HG02943 (cell line): Measurements from ENCODE around the gene CNEP1R1.

Experiments used
- ATAC-seq: cut with Tn5 transposase; IDR thresholded peaks from one replicate; pipeline ENCODE4 v1.9.1; 2021; ENCODE audit warnings: mild to moderate bottlenecking, low read depth, moderate library complexity; ENCODE audit not compliant: unreplicated experiment

Gene CNEP1R1

DNA sequence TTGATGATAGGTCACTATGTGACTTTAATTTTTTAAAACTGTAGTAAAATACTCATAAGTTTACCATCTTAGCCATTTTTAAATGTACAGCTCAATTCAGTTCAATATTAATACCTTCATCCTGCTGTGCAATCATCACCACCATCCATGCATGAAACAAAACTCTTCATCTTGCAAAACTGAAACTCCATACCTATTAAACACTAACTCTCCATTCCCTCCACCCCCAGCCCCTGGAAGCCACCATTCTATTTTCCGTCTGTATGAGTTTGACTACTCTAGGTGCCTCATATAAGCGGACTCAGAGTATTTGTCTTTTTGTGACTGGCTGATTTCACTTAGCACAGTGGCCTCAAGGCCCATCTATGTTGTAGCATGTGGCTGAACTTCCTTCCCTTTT lies 9.4 kb upstream of the CNEP1R1 start:
- ATAC-seq = no peak

DNA sequence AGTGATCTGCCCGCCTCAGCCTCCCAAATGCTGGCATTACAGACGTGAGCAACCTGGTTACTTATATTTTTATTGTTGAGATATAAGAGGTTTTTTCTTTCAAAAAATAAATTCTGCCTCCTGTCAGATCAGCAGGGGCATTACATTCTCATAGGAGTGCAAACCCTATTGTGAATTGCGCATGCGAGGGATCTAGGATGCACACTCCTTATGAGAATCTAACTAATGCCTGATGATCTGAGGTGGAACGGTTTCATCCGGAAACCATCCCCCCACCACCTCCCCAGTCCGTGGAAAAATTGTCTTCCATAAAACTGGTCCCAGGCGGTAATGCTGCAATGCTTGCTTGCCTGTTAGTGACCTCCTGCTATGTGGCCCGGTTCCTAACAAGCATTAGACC lies 7.5 kb upstream of the CNEP1R1 start:
- ATAC-seq = no peak

GRCh38 chr16:50021544-50021943 lies 3.5 kb upstream of the CNEP1R1 start:
- no peak for ATAC-seq

- ATAC-seq = no peak
These were observed 1.4 kb upstream of the CNEP1R1 start for GRCh38 chr16:50023641-50024040.

GRCh38 chr16:50024207-50024606 lies 818 bp upstream of the CNEP1R1 start:
- ATAC-seq = no peak

- peak; percentile 14 for ATAC-seq
These were observed 509 bp downstream of the CNEP1R1 start for GRCh38 chr16:50025537-50025931.

- ATAC-seq = no peak
These were observed 2.8 kb downstream of the CNEP1R1 start for GRCh38 chr16:50027829-50028228.

DNA sequence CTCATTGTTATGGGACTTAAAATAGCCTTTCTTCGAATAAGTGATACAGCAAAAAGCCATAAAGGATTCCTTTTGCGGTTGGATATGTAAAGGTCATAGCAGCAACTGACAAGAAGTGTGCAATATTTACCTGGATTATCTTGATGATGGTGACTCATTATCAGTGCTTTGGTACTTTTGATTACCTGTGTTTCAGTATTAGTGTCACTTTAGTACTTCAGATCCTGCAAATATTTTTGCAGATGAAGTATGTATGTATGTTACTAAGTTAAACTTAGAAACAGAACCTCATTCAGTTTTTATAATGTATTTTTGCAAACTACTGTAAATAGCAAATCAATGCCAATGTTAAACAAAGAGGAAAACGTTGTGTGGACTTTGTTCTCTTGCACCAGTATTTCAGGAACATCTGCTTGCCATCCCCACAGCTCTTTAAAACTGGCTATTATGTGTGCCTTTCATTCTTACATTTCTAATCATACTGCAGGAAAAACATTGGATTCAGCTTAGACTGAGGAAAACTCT lies 10.5 kb downstream of the CNEP1R1 start:
- ATAC-seq = no peak

- no peak for ATAC-seq
These were observed 11.4 kb downstream of the CNEP1R1 start for GRCh38 chr16:50036426-50036825.

- ATAC-seq = no peak
These were observed 12.7 kb downstream of the CNEP1R1 start for GRCh38 chr16:50037662-50038220.

GRCh38 chr16:50038286-50038685 lies 13.3 kb downstream of the CNEP1R1 start:
- ATAC-seq = no peak

GRCh38 chr16:50038756-50039529 lies 13.9 kb downstream of the CNEP1R1 start:
- no peak for ATAC-seq

DNA sequence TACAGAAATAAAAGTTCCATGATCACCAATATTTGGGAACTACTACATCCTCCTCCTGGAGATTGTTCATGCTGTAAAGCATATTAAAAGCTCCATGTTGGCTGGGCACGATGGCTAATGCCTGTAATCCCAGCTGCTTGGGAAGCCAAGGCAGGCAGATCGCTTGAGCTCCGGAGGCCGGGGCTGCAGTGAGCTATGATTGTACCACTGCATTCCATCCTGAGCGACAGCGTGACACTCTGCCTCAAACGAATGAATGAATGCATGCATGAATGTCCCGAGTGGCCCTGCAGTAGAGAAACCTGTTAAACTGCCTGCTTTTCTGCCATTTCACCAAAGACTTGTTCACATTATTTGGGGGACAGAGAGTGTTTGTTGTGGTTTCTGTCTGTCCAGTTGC lies 15.0 kb downstream of the CNEP1R1 start:
- no peak for ATAC-seq

DNA sequence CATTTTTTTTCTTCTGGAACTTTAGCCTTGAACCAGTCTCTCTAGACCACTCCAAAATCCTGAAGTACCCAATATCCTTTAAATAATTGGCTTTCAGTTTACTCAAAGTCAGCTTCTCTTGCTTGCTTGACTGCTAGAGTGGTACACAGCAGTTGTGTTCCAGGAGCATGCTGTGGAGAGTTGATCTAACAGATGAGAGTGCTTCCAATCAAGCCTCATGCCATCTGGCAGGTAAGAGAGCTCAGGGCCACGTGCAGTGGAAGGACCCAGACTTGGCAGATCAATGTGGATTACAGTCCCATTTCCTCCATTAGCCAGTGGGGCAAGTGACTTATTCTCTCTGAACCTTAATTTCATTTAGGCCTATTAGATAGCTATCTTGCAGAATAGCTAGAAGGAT lies 15.7 kb downstream of the CNEP1R1 start:
- no peak for ATAC-seq

GRCh38 chr16:50043358-50043757 lies 18.3 kb downstream of the CNEP1R1 start:
- ATAC-seq = no peak

- no peak for ATAC-seq
These were observed 20.4 kb downstream of the CNEP1R1 start for GRCh38 chr16:50045412-50045811.

DNA sequence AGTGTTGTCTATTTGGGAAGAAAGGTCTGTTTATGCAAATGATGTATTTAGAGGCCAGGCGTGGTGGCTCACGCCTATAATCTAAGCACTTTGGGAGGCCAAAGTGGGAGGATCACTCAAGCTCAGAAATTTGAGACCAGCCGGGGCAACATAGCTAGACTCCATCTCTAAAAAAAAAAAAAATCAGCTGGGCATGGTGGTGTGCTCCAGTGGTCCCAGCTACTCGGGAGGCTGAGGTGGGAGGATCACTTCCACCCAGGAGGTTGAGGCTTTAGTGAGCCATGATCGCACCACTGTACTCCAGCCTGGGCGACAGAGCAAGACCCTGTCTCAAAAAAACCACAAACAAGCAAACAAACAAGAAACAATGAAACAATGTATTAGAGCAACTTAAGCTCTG lies 21.8 kb downstream of the CNEP1R1 start:
- no peak for ATAC-seq

DNA sequence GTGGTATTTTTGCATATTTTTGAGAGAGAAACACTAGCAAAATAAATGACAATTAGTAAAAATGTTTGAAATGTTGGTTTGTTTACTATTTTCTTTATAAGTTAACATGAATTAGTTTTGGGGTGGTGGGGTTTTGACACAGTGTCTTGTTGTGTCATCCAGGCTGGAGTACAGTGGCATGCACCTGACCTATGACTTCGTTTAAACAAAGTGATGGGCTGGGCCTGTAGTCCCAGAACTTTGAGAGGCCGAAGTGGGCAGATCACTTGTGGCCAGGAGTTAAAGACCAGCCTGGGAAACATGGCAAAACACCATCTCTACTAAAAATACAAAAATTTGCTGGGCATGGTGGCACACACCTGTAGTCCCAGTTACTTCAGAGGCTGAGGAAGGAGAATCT lies 22.8 kb downstream of the CNEP1R1 start:
- ATAC-seq = no peak

- ATAC-seq = no peak
These were observed 25.8 kb downstream of the CNEP1R1 start for GRCh38 chr16:50050802-50051201.

GRCh38 chr16:50056226-50056625 lies 31.2 kb downstream of the CNEP1R1 start:
- ATAC-seq = no peak

- ATAC-seq = no peak
These were observed 33.2 kb downstream of the CNEP1R1 start for GRCh38 chr16:50058091-50058771.

GRCh38 chr16:50059111-50059510 lies 34.1 kb downstream of the CNEP1R1 start:
- ATAC-seq = no peak
